ENCODE results near the gene FAM163A.

FAM163A gene

GRCh38 chr1:179770887-179771502 lies 27.9 kb downstream of the FAM163A start:
- Histone ChIP-seq H3K27ac (ENCODE audit: low read depth, low read length) (no peak overlapping the region), H3K4me3 (ENCODE audit: low read depth in 1 of 5, low read length in 5 of 5) (no peak overlapping the region), H3K9ac (ENCODE audit: low read length in 5 of 5) (no peak overlapping the region), H3K36me3 (ENCODE audit: control insufficient read depth in 5 of 5, insufficient read depth in 5 of 5, low read length in 5 of 5) (no peaks in the 10 kb centered on the region), H3K4me1 (ENCODE audit: control insufficient read depth in 5 of 5, insufficient read depth in 5 of 5, low read length in 5 of 5) (peaks cover 0 to 3% (median 0%) of the 10 kb centered on the region in 5 donors), H3K9me3 (ENCODE audit: control insufficient read depth in 5 of 5, low read length in 5 of 5) (peaks cover 0 to 13% (median 6%) of the 10 kb centered on the region in 5 donors), H3K27me3 (ENCODE audit: control insufficient read depth in 5 of 5, insufficient read depth in 4 of 5, low read length in 5 of 5) (no peaks in the 10 kb centered on the region)

- H3K4me3 ChIP-seq (ENCODE audit: low read depth in 1 of 5, low read length in 5 of 5), result no peak overlapping the region
- peaks cover 0 to 3% (median 0%) of the 10 kb centered on the region in 5 donors for H3K4me1 ChIP-seq (ENCODE audit: control insufficient read depth in 5 of 5, insufficient read depth in 5 of 5, low read length in 5 of 5)
- H3K27me3 ChIP-seq (ENCODE audit: control insufficient read depth in 5 of 5, insufficient read depth in 4 of 5, low read length in 5 of 5), result no peaks in the 10 kb centered on the region
- H3K9ac ChIP-seq (ENCODE audit: low read length in 5 of 5), result no peak overlapping the region
- no peak overlapping the region for H3K27ac ChIP-seq (ENCODE audit: low read depth, low read length)
- peaks cover 0 to 10% (median 6%) of the 10 kb centered on the region in 5 donors for H3K9me3 ChIP-seq (ENCODE audit: control insufficient read depth in 5 of 5, low read length in 5 of 5)
- no peaks in the 10 kb centered on the region for H3K36me3 ChIP-seq (ENCODE audit: control insufficient read depth in 5 of 5, insufficient read depth in 5 of 5, low read length in 5 of 5)
These were observed 30.2 kb downstream of the FAM163A start for GRCh38 chr1:179773264-179773663.

GRCh38 chr1:179774000-179774399 lies 30.9 kb downstream of the FAM163A start:
- H3K4me1 ChIP-seq (ENCODE audit: control insufficient read depth in 5 of 5, insufficient read depth in 5 of 5, low read length in 5 of 5), result peaks cover 0 to 3% (median 0%) of the 10 kb centered on the region in 5 donors
- H3K9me3 ChIP-seq (ENCODE audit: control insufficient read depth in 5 of 5, low read length in 5 of 5), result peaks cover 0 to 7% (median 6%) of the 10 kb centered on the region in 5 donors
- no peak overlapping the region for H3K27ac ChIP-seq (ENCODE audit: low read depth, low read length)
- no peaks in the 10 kb centered on the region for H3K36me3 ChIP-seq (ENCODE audit: control insufficient read depth in 5 of 5, insufficient read depth in 5 of 5, low read length in 5 of 5)
- H3K4me3 ChIP-seq (ENCODE audit: low read depth in 1 of 5, low read length in 5 of 5), result no peak overlapping the region
- no peaks in the 10 kb centered on the region for H3K27me3 ChIP-seq (ENCODE audit: control insufficient read depth in 5 of 5, insufficient read depth in 4 of 5, low read length in 5 of 5)
- H3K9ac ChIP-seq (ENCODE audit: low read length in 5 of 5), result no peak overlapping the region

- Histone ChIP-seq H3K27me3 (ENCODE audit: control insufficient read depth in 5 of 5, insufficient read depth in 4 of 5, low read length in 5 of 5) (no peaks in the 10 kb centered on the region), H3K4me3 (ENCODE audit: low read depth in 1 of 5, low read length in 5 of 5) (no peak overlapping the region), H3K9me3 (ENCODE audit: control insufficient read depth in 5 of 5, low read length in 5 of 5) (peaks cover 0 to 7% (median 6%) of the 10 kb centered on the region in 5 donors), H3K9ac (ENCODE audit: low read length in 5 of 5) (no peak overlapping the region), H3K36me3 (ENCODE audit: control insufficient read depth in 5 of 5, insufficient read depth in 5 of 5, low read length in 5 of 5) (no peaks in the 10 kb centered on the region), H3K27ac (ENCODE audit: low read depth, low read length) (no peak overlapping the region), H3K4me1 (ENCODE audit: control insufficient read depth in 5 of 5, insufficient read depth in 5 of 5, low read length in 5 of 5) (peaks cover 0 to 7% (median 2%) of the 10 kb centered on the region in 5 donors)
These were observed 31.5 kb downstream of the FAM163A start for GRCh38 chr1:179774566-179774965.

- Histone ChIP-seq H3K9ac (ENCODE audit: low read length in 5 of 5) (no peak overlapping the region), H3K36me3 (ENCODE audit: control insufficient read depth in 5 of 5, insufficient read depth in 5 of 5, low read length in 5 of 5) (no peaks in the 10 kb centered on the region), H3K9me3 (ENCODE audit: control insufficient read depth in 5 of 5, low read length in 5 of 5) (peaks cover 0 to 7% (median 6%) of the 10 kb centered on the region in 5 donors), H3K4me1 (ENCODE audit: control insufficient read depth in 5 of 5, insufficient read depth in 5 of 5, low read length in 5 of 5) (peaks cover 0 to 12% (median 6%) of the 10 kb centered on the region in 5 donors), H3K27me3 (ENCODE audit: control insufficient read depth in 5 of 5, insufficient read depth in 4 of 5, low read length in 5 of 5) (no peaks in the 10 kb centered on the region), H3K27ac (ENCODE audit: low read depth, low read length) (no peak overlapping the region), H3K4me3 (ENCODE audit: low read depth in 1 of 5, low read length in 5 of 5) (no peak overlapping the region)
These were observed 31.9 kb downstream of the FAM163A start for GRCh38 chr1:179775009-179775408.

GRCh38 chr1:179776831-179777230 lies 33.7 kb downstream of the FAM163A start:
- Histone ChIP-seq H3K4me3 (ENCODE audit: low read depth in 1 of 5, low read length in 5 of 5) (no peak overlapping the region), H3K9ac (ENCODE audit: low read length in 5 of 5) (no peak overlapping the region), H3K4me1 (ENCODE audit: control insufficient read depth in 5 of 5, insufficient read depth in 5 of 5, low read length in 5 of 5) (peaks cover 0 to 9% (median 8%) of the 10 kb centered on the region in 5 donors), H3K27ac (ENCODE audit: low read depth, low read length) (no peak overlapping the region), H3K27me3 (ENCODE audit: control insufficient read depth in 5 of 5, insufficient read depth in 4 of 5, low read length in 5 of 5) (no peaks in the 10 kb centered on the region), H3K9me3 (ENCODE audit: control insufficient read depth in 5 of 5, low read length in 5 of 5) (peaks cover 0 to 6% (median 5%) of the 10 kb centered on the region in 5 donors), H3K36me3 (ENCODE audit: control insufficient read depth in 5 of 5, insufficient read depth in 5 of 5, low read length in 5 of 5) (no peaks in the 10 kb centered on the region)

- Histone ChIP-seq H3K27me3 (ENCODE audit: control insufficient read depth in 5 of 5, insufficient read depth in 4 of 5, low read length in 5 of 5) (no peaks in the 10 kb centered on the region), H3K9me3 (ENCODE audit: control insufficient read depth in 5 of 5, low read length in 5 of 5) (peaks cover 0 to 3% (median under 1%) of the 10 kb centered on the region in 5 donors), H3K4me3 (ENCODE audit: low read depth in 1 of 5, low read length in 5 of 5) (no peak overlapping the region), H3K36me3 (ENCODE audit: control insufficient read depth in 5 of 5, insufficient read depth in 5 of 5, low read length in 5 of 5) (no peaks in the 10 kb centered on the region), H3K27ac (ENCODE audit: low read depth, low read length) (no peak overlapping the region), H3K4me1 (ENCODE audit: control insufficient read depth in 5 of 5, insufficient read depth in 5 of 5, low read length in 5 of 5) (peaks cover 0 to 9% (median 8%) of the 10 kb centered on the region in 5 donors), H3K9ac (ENCODE audit: low read length in 5 of 5) (no peak overlapping the region)
These were observed 34.6 kb downstream of the FAM163A start for GRCh38 chr1:179777731-179778130.

GRCh38 chr1:179779645-179780272 lies 36.7 kb downstream of the FAM163A start:
- H3K9me3 ChIP-seq (ENCODE audit: control insufficient read depth in 5 of 5, low read length in 5 of 5), result no peaks in the 10 kb centered on the region

GRCh38 chr1:179781962-179782361 lies 38.9 kb downstream of the FAM163A start:
- H3K9me3 ChIP-seq (ENCODE audit: control insufficient read depth in 5 of 5, low read length in 5 of 5), result no peaks in the 10 kb centered on the region
- no peak overlapping the region for H3K9ac ChIP-seq (ENCODE audit: low read length in 5 of 5)
- no peak overlapping the region for H3K27ac ChIP-seq (ENCODE audit: low read depth, low read length)
- H3K36me3 ChIP-seq (ENCODE audit: control insufficient read depth in 5 of 5, insufficient read depth in 5 of 5, low read length in 5 of 5), result no peaks in the 10 kb centered on the region
- H3K27me3 ChIP-seq (ENCODE audit: control insufficient read depth in 5 of 5, insufficient read depth in 4 of 5, low read length in 5 of 5), result no peaks in the 10 kb centered on the region
- no peak overlapping the region for H3K4me3 ChIP-seq (ENCODE audit: low read depth in 1 of 5, low read length in 5 of 5)
- H3K4me1 ChIP-seq (ENCODE audit: control insufficient read depth in 5 of 5, insufficient read depth in 5 of 5, low read length in 5 of 5), result peaks cover 0 to 14% (median 8%) of the 10 kb centered on the region in 5 donors

More at GRCh38 chr1:179779645-179780272, 36.7 kb downstream of the FAM163A start:
- H3K27ac ChIP-seq (ENCODE audit: low read depth, low read length), result no peak overlapping the region
- no peaks in the 10 kb centered on the region for H3K27me3 ChIP-seq (ENCODE audit: control insufficient read depth in 5 of 5, insufficient read depth in 4 of 5, low read length in 5 of 5)
- H3K4me3 ChIP-seq (ENCODE audit: low read depth in 1 of 5, low read length in 5 of 5), result no peak overlapping the region
- H3K9ac ChIP-seq (ENCODE audit: low read length in 5 of 5), result no peak overlapping the region
- H3K4me1 ChIP-seq (ENCODE audit: control insufficient read depth in 5 of 5, insufficient read depth in 5 of 5, low read length in 5 of 5), result peaks cover 0 to 9% (median 8%) of the 10 kb centered on the region in 5 donors
- H3K36me3 ChIP-seq (ENCODE audit: control insufficient read depth in 5 of 5, insufficient read depth in 5 of 5, low read length in 5 of 5), result no peaks in the 10 kb centered on the region

- no peak overlapping the region for H3K9ac ChIP-seq (ENCODE audit: low read length in 5 of 5)
- no peak overlapping the region for H3K27ac ChIP-seq (ENCODE audit: low read depth, low read length)
- no peaks in the 10 kb centered on the region for H3K36me3 ChIP-seq (ENCODE audit: control insufficient read depth in 5 of 5, insufficient read depth in 5 of 5, low read length in 5 of 5)
- H3K4me3 ChIP-seq (ENCODE audit: low read depth in 1 of 5, low read length in 5 of 5), result no peak overlapping the region
- peaks cover 0 to 5% (median 2%) of the 10 kb centered on the region in 5 donors for H3K27me3 ChIP-seq (ENCODE audit: control insufficient read depth in 5 of 5, insufficient read depth in 4 of 5, low read length in 5 of 5)
- no peaks in the 10 kb centered on the region for H3K9me3 ChIP-seq (ENCODE audit: control insufficient read depth in 5 of 5, low read length in 5 of 5)
- H3K4me1 ChIP-seq (ENCODE audit: control insufficient read depth in 5 of 5, insufficient read depth in 5 of 5, low read length in 5 of 5), result peaks cover 0 to 4% (median 2%) of the 10 kb centered on the region in 5 donors
These were observed 41.9 kb downstream of the FAM163A start for GRCh38 chr1:179785031-179785431.
